K562 (cell line): ENCODE measurements around the gene GREB1. TPM values are rescaled to one million over a fixed set of nuclear protein-coding genes. Genes with fewer than 3 reads are reported as not detected.

Source experiments
- ATAC-seq: fragments of 200-7000 bp; cut with Tn5 transposase; 3 replicates; pipeline ENCODE4 v1.9.1; 2020; ENCODE audit warnings: moderate library complexity
- BruUV-seq: library from RNA; stranded (reverse); fragments of 400-500 nt; replicated peaks from 2 replicates; lab custom pipeline; 2021; lab: Mats Ljungman, UMichigan
- CTCF ChIA-PET: fragments of 300-600 bp; formaldehyde crosslinking; extraction: SDS; loops from one replicate; lab custom pipeline; 2021; ENCODE audit warnings: low intra/inter-chr PET ratio; lab: Yijun Ruan, JAX
- POLR2A ChIA-PET: fragments of 300-600, 350-650 bp; sonication (Branson Sonifier 250); formaldehyde crosslinking; extraction: SDS; loops from one replicate; lab custom pipeline; 2021; ENCODE audit warnings: antibody characterized with exemption, inconsistent platforms; lab: Yijun Ruan, JAX
- DNase-seq, 4 experiments: peaks; one replicate each; pipeline versions ENCODE4 v3.0.0 to v3.0.0-alpha.2; 2011 to 2018; ENCODE audit warnings: low spot score in 3 of 4, mixed read lengths in 3 of 4; ENCODE audit errors: extremely low read depth in 1 of 4
- FAIRE-seq: peaks from 2 replicates; lab custom pipeline; 2011; peaks lifted over from hg19 to GRCh38; lab: Jason Lieb, UNC
- H2AFZ ChIP-seq: 2 replicates; pipeline ENCODE4 v1.6.0; 2011; ENCODE audit warnings: low read depth, low read length, control low read depth, inconsistent platforms
- H3K27ac ChIP-seq: fragments of 200-600 bp; 3 replicates; pipeline ENCODE4 v1.8.0; 2011; ENCODE audit warnings: low read depth, mild to moderate bottlenecking, control low read depth, inconsistent platforms, low read length, moderate library complexity, mixed read lengths; ENCODE audit errors: extremely low read depth
- H3K27me3 ChIP-seq, 2 experiments: fragments of 300-600 bp in 1 of 2; 2 replicates in 1 of 2; 3 replicates in 1 of 2; pipeline versions ENCODE4 v1.6.0 to v1.8.0; 2011; ENCODE audit warnings: inconsistent platforms in 2 of 2, low read length in 2 of 2, mild to moderate bottlenecking in 1 of 2, mixed read lengths in 1 of 2, moderate library complexity in 1 of 2; ENCODE audit not compliant: control insufficient read depth in 2 of 2, insufficient read depth in 2 of 2
- H3K36me3 ChIP-seq: fragments of 300-600 bp; 3 replicates; pipeline ENCODE4 v1.8.0; 2011; ENCODE audit warnings: mild to moderate bottlenecking, low read length, inconsistent platforms; ENCODE audit not compliant: control insufficient read depth, insufficient read depth
- H3K4me1 ChIP-seq, 2 experiments: fragments of 200-600 bp in 1 of 2; replicated peaks in 1 of 2; 2 replicates in 1 of 2; 3 replicates in 1 of 2; pipeline versions ENCODE4 v1.5.1 to v1.8.0; 2011; ENCODE audit warnings: inconsistent platforms in 2 of 2, low read length in 2 of 2, mild to moderate bottlenecking in 1 of 2, mixed read lengths in 1 of 2, moderate library complexity in 1 of 2; ENCODE audit not compliant: control insufficient read depth in 2 of 2, insufficient read depth in 2 of 2
- H3K4me2 ChIP-seq: 2 replicates; pipeline ENCODE4 v1.6.1; 2011; ENCODE audit warnings: low read length, control low read depth, inconsistent platforms, mixed read lengths; ENCODE audit not compliant: insufficient read depth
- H3K4me3 ChIP-seq: fragments of 200-600 bp; sonication (generic), shearing (Covaris generic); 2 replicates; pipeline ENCODE4 v1.5.1; 2016; ENCODE audit warnings: control low read depth, inconsistent platforms
- H3K79me2 ChIP-seq: fragments of 200-600 bp; 3 replicates; pipeline ENCODE4 v1.8.0; 2011; ENCODE audit warnings: low read length, inconsistent platforms; ENCODE audit not compliant: control insufficient read depth, insufficient read depth
- H3K9ac ChIP-seq, 2 experiments: 2 replicates each; pipeline versions ENCODE4 v1.6.0 to v1.6.1; 2011; ENCODE audit warnings: low read depth in 2 of 2, low read length in 2 of 2, control low read depth in 1 of 2, inconsistent platforms in 1 of 2, mild to moderate bottlenecking in 1 of 2, mixed read lengths in 1 of 2; ENCODE audit not compliant: insufficient read depth in 1 of 2
- H3K9me1 ChIP-seq: one replicate; pipeline ENCODE4 v1.6.0; 2011; ENCODE audit warnings: inconsistent platforms, mild to moderate bottlenecking, low read length, moderate library complexity; ENCODE audit not compliant: control insufficient read depth, insufficient read depth
- H3K9me3 ChIP-seq: replicated peaks from 2 replicates; pipeline ENCODE4 v1.5.1; 2011; ENCODE audit warnings: low read depth, low read length, inconsistent platforms; ENCODE audit not compliant: control insufficient read depth, insufficient read depth
- H4K20me1 ChIP-seq: replicated peaks from 2 replicates; pipeline ENCODE4 v1.6.1; 2011; ENCODE audit warnings: low read length, inconsistent platforms, mixed read lengths; ENCODE audit not compliant: control insufficient read depth, insufficient read depth
- GTF2E2 ChIP-seq: fragments of 200-800 bp; sonication (Bioruptor generic); IDR thresholded peaks from 2 replicates; pipeline ENCODE4 v1.6.1; 2016; ENCODE audit warnings: missing genetic modification characterization, missing compliant biosample characterization
- MED1 ChIP-seq: sonication (generic); formaldehyde crosslinking; IDR thresholded peaks from 2 replicates; pipeline ENCODE4 v1.8.1; 2023; ENCODE audit warnings: missing genetic modification reagents, borderline replicate concordance
- ZFP36 ChIP-seq: fragments of 150-350 bp; IDR thresholded peaks from 2 replicates; pipeline ENCODE4 v1.6.1; 2018; ENCODE audit warnings: low read length, low read depth; ENCODE audit not compliant: partially characterized antibody
- ZNF121 ChIP-seq: sonication (generic); formaldehyde crosslinking; conservative IDR thresholded peaks from 2 replicates; pipeline ENCODE4 v1.8.0; 2022; ENCODE audit warnings: missing genetic modification reagents
- WGBS: fragments of 100-300 bp; shearing (Covaris generic); methylation state at CpG from one replicate; pipeline ENCODE4 v1.1.6; 2016; ENCODE audit warnings: low coverage, mixed read lengths; ENCODE audit not compliant: insufficient coverage; ENCODE audit errors: missing lambda C conversion rate; 5-methylcytosine and 5-hydroxymethylcytosine counted together
- in situ Hi-C: fragments of 300-500 bp; cut with MboI; formaldehyde crosslinking; loops from 4 replicates; pipeline ENCODE4 v1.15.0; 2018; ENCODE audit warnings: inconsistent platforms, mixed read lengths
- intact Hi-C: fragments of 100-400 bp; cut with micrococcal nuclease; formaldehyde crosslinking; loops from 2 replicates; pipeline ENCODE4 v1.14.2; 2022
- polyA plus RNA-seq, 8 experiments: library from polyadenylated mRNA; depleted of rRNA in 4 of 8; stranded (reverse) in 5 of 8; unstranded in 3 of 8; fragments of >200 nt; fragmentation: Nextera tagmentation in 2 of 8; fragmentation: Illumina TruSeq in 1 of 8; extraction: Ambion mirVana in 2 of 8; extraction: Trizol in 1 of 8; gene quantifications; 2 replicates each; pipeline versions ENCODE4 v1.2.1 to v1.2.3, GENCODE V29; 2011 to 2014; ENCODE audit warnings: inconsistent platforms in 1 of 8, missing spikeins in 1 of 8
- total RNA-seq, 7 experiments: library from RNA; depleted of rRNA in 6 of 7; stranded (reverse); fragments of >200 nt in 6 of 7; fragmentation: Illumina TruSeq in 2 of 7; extraction: Trizol in 2 of 7; gene quantifications; 2 replicates each; pipeline versions ENCODE4 v1.2.1 to v1.2.3, GENCODE V29; 2011 to 2021; ENCODE audit warnings: low replicate concordance in 1 of 7

Gene GREB1
- total and polyA plus RNA-seq, 9 of the 15 experiments (the other 6 are each of a cell fraction or from before 2014, with no cell fraction given), result 0.04 to 0.86 (median 0.10) TPM; not detected in 1

DNA sequence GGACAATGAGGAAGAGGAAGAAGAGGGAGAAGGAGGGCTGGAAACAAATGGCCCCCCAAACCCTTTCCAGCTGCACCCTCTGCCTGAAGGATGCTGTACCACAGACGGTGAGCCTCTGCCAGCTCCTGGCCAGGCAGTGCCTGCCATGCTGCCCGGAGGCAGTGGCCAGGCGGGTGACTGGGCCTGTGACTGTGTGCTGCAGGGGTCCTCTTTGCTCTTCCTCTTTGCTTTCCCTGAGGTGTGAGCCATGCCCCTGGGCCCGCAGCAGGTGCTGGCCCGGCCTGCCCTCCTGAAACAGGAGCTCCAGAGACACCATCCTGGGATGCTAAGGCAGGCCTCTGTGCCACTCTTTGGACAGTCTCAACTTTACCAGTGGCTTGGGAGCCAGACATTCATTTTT is 28.6 kb downstream of the GREB1 start:
- WGBS, result 35% methylated on average over 3 of the region's 5 CpGs
- ChIA-PET POLR2A (interaction anchor here (0.5 to 2.3 kb wide), 3 partner anchors 8 to 123 kb away, joined by 3 to 5 read pairs (median 3); no protein-coding TSS in a partner anchor), CTCF (no interaction called here)
- in situ Hi-C loops (no loop called here), intact Hi-C loops (no loop called here)
- DNase-seq, result no peak
- Histone ChIP-seq H3K36me3 (no peaks in the 10 kb centered on the region), H3K9me1 (no peaks in the 10 kb centered on the region), H3K27me3 (peaks cover 32 to 58% of the 10 kb centered on the region in 2 experiments), H2AFZ (no peak overlapping the region), H3K4me3 (no peak overlapping the region), H4K20me1 (peaks cover 3% of the 10 kb centered on the region; the same call in 1 of the 2 replicates), H3K79me2 (no peaks in the 10 kb centered on the region), H3K27ac (no peak overlapping the region), H3K4me2 (peak overlapping the region; percentile 1; the same call in 1 of the 2 replicates), H3K9me3 (no peaks in the 10 kb centered on the region), H3K4me1 (peaks cover 6 to 10% of the 10 kb centered on the region in 2 experiments; a peak in 3 of 5 replicates), H3K9ac (no peak overlapping the region)
- FAIRE-seq, result no peak
- no TSS peak for BruUV-seq
- TF ChIP-seq MED1 (CRISPR knock-in tag), result no peak
- ATAC-seq, result no peak

DNA sequence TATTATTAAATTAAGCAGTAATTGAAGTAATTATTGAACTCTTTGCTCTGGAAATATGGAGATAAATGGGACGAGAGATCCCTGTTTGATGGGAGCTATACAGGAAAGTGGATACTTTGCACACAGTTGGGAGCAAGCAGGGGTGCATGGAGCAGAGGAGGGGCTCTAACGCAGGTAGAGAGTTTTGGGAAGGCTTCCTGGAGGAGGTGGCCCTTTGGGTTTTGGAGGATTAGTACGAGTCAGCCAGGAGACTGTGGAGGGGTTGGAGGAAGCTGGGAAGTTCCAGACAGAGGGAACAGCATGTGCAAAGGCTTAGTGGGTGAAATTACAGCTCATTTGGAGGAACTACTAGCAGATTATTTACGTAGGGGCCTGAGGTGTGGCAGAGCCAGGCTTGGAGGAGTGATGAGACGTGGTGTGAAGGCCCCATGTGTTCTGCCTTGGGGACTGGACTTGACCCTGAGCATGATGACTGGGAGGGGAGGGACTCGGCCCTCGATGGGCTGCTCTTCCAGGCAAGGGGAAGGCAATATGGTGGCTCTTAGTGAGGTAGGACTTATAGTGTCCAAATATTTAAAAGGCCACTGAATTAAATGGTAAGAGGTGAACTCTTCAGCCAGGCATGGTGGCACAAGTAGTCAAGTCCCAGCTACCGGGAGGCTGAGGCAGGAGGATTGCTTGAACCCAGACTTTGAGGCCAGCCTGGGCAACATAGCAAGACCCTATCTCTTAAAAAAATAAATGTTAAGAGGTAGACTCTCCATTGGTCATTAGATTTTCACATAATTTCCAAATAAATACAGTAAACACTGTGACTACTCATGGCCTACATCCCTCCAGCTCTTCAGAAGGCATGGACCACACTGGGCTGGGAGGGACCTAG is 30.2 kb downstream of the GREB1 start:
- TF ChIP-seq ZNF121 (CRISPR knock-in tag) (peak; percentile 52; the same call in 1 of the 2 replicates), GTF2E2 (tag) (no peak), ZFP36 (peak; percentile 84)
- Histone ChIP-seq H3K4me2 (no peak overlapping the region), H3K27me3 (peaks cover 18 to 61% of the 10 kb centered on the region in 2 experiments), H3K4me1 (peaks cover 6 to 10% of the 10 kb centered on the region in 2 experiments; a peak in 3 of 5 replicates), H3K79me2 (no peaks in the 10 kb centered on the region), H3K4me3 (no peak overlapping the region), H3K9me3 (no peaks in the 10 kb centered on the region), H3K9me1 (no peaks in the 10 kb centered on the region), H3K36me3 (no peaks in the 10 kb centered on the region), H3K27ac (no peak overlapping the region), H2AFZ (no peak overlapping the region), H3K9ac (no peak overlapping the region), H4K20me1 (peaks cover 3% of the 10 kb centered on the region; the same call in 1 of the 2 replicates)
- intact Hi-C loops (no loop called here), in situ Hi-C loops (no loop called here)
- BruUV-seq, result no TSS peak
- ChIA-PET CTCF (no interaction called here), POLR2A (interaction anchor here (0.6 to 1.0 kb wide), 4 partner anchors 10 to 66 kb away, joined by 3 read pairs; no protein-coding TSS in a partner anchor)
- DNase-seq, result no peak
- ATAC-seq, result no peak
- FAIRE-seq, result no peak
- 8% methylated on average over 8 of the region's 8 CpGs for WGBS
